Tracheal epithelial cell (primary cell): Measurements from ENCODE around the gene MAVS. TPM values are rescaled to one million over a fixed set of nuclear protein-coding genes. Genes with fewer than 3 reads are reported as not detected.

Experiments
- total RNA-seq: library from RNA; depleted of rRNA; stranded (reverse); fragments of >200 nt; gene quantifications from 2 replicates; pipeline ENCODE4 v1.2.1, GENCODE V29; 2014

Gene MAVS
- 13.0 and 18.8 TPM in 2 replicates for total RNA-seq

DNA sequence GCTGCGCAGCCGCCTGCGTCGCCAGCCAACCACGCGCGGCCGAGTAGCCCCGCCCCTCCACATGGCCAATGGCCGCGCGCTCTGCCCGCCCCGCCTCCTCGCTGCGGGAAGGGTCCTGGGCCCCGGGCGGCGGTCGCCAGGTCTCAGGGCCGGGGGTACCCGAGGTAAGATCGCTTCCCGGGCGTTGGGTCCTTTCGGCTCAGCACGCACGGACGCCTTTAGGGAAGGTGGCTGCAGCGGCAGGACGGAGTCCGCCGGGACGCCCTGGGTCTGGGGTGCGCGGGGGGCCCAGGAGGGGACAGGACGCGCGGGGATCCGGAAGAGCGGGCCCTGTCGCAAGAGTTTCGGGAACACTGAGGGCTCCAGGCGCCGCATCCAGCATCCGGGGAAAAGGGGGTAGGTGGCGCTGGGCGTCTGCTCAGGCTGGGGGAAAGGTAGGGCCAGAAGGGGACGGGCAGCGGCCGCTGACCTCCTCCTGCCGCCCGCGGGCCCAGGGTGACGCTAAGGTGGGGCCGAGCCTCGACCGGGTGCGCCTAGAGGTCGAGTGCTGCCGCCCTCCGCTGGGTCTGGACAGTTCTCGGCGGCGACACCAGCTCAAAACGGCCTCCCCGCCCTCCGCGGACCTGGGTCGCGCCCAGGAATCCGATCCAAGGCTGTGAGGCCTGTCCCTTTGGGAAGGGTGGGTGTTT is at the start of gene MAVS:
MAVS (plus strand) TSS at position 95 of the 689 bp plus-strand sequence. CDS start 7,791 bp downstream, outside the sequence.

DNA sequence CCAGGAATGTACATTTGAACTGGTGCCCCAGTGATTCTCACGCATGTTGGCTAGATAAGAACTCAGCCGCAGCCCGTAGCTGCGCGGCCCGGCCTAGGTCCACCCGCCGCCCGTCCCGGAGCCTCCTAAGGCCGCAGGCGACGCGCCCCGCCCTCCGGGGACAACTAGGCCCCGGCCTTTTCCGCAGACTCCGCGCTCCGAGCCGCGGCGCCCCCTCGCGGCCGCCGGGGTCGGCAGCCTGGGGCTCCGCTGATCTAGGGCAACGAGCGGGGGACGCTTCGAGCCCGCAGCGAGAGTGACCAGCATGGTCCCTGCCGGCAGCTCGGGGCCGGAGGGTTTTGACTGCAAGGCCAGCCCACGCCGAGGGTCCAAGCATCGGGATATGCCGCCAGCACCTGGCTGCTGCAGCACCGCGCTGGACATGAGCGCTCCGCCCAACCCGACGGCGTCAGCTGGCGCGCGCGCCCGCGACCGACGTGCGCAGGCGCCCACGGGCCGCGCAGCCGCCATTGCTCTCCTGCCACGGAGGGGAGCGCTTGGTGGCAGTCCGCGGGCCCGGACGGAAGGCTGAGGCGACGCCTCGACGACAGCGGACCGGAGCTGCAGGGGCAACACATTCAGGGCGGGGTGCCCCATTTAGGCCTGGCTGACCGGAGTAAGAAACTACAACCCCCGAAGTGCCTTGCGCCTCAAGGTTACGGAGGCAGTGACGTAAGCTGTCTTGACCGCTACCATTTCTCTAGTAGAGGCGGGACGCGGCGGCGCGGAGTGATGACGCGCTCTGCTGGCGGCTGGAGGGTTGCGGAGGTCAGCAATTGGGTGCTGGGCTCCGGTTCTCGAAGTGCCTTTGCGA is 26.4 kb upstream of the MAVS start, which contains the start of gene AP5S1:
AP5S1 (plus strand) TSS at position 500 of the 853 bp plus-strand sequence. CDS start 1,571 bp downstream, outside the sequence.

DNA sequence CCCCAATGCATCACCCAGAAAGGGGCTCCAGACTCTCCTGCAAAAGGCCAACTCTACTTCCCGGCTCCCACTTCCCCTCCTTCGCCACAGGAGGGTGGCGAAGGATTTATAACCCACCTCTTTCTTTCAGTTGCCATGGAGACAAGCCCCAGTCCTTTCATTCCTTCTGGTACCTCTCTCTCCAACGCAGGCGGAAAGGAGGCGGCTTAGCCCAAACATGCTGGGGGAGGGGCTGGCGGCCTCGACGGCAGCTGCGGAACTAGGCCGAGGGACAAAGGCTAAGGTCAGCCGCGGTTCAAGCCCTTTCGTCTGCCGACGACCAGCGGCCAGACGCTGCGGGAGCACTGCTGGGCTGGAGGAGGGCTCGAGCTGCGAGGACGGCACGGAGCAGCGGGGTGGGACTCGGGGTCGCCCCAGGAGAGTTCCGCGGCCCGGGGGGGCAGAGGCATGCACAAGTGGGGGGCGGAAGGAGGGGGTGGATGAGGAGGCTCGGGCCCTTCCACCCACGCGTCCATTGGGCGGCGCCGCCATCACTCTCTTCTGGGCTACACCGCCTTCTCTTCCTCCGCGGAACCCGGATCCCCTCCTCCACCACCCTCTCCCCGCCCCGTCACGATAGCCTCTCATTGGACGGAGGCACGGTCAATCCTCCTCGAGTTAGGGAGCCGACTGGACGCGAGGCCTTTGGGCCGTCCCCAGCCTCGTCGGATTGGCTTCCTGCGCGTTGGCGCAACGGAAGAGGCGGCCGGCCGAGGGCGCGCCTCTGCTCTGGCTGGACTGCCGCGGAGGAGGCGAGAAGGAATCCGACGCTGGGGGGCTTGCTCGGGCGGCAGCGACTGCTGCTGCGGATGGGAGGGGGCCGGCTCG is 42.2 kb downstream of the MAVS start, which contains the start of gene PANK2:
PANK2 (plus strand) TSS at position 766 of the 867 bp plus-strand sequence.

Other genes starting within 250 kb of the MAVS start
- not detected in 2 replicates for gene GFRA4, start 183.4 kb upstream of the MAVS start, total RNA-seq
- not detected in 2 replicates for gene ADAM33, start 164.8 kb upstream of the MAVS start, total RNA-seq
- gene SIGLEC1, start 134.2 kb upstream of the MAVS start, total RNA-seq = not detected in 2 replicates
- gene HSPA12B, start 114.1 kb upstream of the MAVS start, total RNA-seq = under 0.01 TPM in 1 of 2 replicates, not detected in the other
- gene ADISSP, start 79.1 kb upstream of the MAVS start, total RNA-seq = 16.1 and 20.2 TPM in 2 replicates
- gene SPEF1, start 65.4 kb upstream of the MAVS start, total RNA-seq = not detected in 2 replicates
- 100 and 109 TPM in 2 replicates for gene CENPB, start 60.1 kb upstream of the MAVS start, total RNA-seq
- gene CDC25B, start 50.5 kb upstream of the MAVS start, total RNA-seq = 8.4 and 33.0 TPM in 2 replicates
- 8.2 and 8.5 TPM in 2 replicates for gene AP5S1, start 26.3 kb upstream of the MAVS start, total RNA-seq
- gene PANK2, start 42.6 kb downstream of the MAVS start, total RNA-seq = 41.8 and 59.5 TPM in 2 replicates
- 1.9 and 4.8 TPM in 2 replicates for gene RNF24, start 168.7 kb downstream of the MAVS start, total RNA-seq